Stimulated activated CD4-positive, alpha-beta T cell treated with anti-CD3 and anti-CD28 coated beads, Interleukin-4, amount 100 ng/mL, for 4 hours (primary cell): Measurements from ENCODE around the gene SULF2.

Experiments
- DNase-seq, 2 experiments: peaks; one replicate each; pipeline ENCODE4 v3.0.0-alpha.2; 2020

SULF2 gene

GRCh38 chr20:47708953-47709833, 76.1 kb downstream of the SULF2 start:
- DNase-seq: no peak

DNA sequence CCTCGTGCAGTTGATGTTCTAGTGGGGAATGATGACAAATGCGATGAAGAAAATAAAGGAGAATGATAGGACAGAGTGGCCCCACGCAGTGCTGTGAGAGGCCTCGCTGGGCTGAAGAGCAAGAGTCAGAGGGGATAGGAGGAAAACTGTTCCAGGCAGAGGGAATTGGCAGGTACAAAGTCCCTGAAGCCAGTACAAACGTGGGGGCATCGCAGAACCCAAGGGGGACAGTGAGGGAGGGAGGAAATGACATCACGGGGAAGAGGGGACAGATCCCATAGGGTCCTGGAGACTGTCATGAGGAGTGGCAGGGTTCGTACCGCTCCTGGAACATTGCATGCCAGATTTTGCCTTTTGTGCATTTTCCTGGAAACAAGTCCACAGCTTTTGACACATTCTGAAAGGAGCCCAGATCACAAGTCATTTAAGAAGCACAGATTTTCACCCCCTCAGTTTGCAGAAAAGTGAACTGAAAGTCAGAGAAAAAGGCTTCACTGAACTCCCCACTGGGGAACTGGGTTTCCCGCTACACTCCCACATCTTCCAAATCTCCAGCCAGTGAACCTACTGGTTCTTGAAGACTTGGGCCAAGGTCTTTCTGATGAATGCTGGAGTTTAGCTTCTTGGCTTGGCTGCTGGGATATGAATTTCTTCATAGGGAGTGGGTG, 77.0 kb downstream of the SULF2 start:
- no peak for DNase-seq

GRCh38 chr20:47706345-47706744, 78.9 kb downstream of the SULF2 start:
- DNase-seq: no peak

- DNase-seq: no peak
These were observed 79.8 kb downstream of the SULF2 start for GRCh38 chr20:47705497-47705856.

DNA sequence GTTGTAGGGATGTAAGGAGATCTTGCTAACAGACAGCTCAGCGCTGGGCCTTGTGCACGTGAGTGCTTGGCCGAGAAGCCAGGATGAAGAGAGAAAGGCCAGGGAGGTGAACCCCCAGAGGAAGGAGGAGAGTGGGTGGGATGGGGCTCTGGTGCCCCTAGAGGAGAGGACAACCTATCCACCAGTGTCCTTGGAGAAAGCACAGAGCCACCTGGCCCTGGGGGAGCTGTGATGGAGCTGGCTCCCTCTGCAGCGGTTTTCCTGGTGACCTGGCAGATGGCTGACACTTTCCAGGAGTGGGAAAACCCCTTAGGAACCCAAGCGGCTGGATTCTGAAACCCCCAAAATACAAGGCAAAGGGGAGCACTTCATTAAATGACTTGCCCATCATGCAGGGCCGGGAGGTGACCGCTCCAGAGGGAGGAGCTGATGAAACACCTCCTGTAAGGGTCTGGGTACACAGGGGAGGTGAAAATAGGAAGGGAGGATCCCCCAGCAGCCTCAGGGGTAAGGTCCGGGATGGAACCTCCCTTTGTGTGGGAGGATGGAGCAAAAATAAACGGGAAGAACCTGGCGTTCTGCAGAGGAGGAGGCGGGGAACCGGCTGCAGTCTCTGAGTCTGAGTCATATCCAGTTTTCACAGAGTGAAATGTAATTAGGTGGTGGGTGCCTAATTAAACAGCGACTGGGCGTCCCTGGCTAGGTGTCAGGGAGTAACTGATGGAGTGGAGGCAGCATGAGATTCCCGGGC, 80.4 kb downstream of the SULF2 start:
- DNase-seq: no peak

DNA sequence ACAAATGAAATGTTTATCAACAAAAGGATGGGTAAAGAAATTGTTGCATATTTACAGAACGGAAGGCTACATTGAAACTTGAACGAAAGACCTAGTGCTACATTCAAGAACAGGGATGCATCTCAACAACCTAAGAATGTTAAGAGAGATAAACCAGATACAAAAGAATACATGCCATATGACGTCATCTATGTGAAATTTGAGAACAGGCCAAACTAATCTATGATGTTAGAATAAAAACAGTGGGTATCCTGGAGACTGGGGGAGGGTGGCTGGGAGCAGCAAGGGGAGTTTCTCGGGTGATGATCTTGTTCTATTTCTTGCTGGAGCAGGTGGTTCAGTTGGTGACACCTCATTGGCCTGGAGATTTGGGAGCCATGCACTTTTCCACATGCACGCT, 81.5 kb downstream of the SULF2 start:
- DNase-seq: no peak

DNA sequence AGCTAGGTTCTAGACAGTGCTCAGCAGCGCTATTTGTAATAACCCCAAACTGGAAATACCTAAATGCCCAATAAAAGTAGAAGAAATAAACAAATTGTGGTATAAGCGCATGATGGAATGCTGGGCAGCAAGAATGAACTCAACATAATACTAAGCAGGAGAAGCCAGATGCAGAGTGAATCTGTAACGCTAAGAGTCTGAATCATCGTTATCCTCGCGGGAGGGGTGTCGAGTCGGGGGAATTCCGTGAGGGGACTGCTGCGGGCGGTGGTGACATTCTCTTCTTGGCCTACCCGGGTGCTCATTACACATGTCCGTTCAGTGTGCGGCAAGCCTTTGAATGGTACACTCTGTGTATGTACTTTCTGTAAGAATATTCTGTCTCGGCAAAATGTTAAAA, 83.7 kb downstream of the SULF2 start:
- no peak for DNase-seq

- no peak for DNase-seq
These were observed 85.0 kb downstream of the SULF2 start for GRCh38 chr20:47700327-47700726.

DNA sequence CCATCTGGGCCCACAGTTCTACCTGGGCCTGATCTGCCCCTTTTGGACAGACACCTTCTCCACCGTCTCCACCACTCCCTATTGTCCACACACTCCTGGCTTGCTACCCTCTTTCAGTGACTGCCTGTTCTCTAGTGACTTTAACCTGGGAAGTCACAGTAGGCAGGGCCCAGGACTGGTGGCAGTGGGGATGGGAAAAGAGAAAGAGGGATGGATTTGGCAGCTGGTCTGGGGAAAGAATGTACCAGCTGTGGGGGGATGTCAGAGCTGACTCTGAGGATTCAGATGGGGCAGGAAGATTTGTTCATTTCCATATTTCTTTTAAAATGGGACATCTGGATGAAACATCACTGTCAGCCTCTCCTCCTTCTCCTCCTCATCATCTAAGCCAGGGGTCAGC, 85.5 kb downstream of the SULF2 start:
- DNase-seq: no peak

DNA sequence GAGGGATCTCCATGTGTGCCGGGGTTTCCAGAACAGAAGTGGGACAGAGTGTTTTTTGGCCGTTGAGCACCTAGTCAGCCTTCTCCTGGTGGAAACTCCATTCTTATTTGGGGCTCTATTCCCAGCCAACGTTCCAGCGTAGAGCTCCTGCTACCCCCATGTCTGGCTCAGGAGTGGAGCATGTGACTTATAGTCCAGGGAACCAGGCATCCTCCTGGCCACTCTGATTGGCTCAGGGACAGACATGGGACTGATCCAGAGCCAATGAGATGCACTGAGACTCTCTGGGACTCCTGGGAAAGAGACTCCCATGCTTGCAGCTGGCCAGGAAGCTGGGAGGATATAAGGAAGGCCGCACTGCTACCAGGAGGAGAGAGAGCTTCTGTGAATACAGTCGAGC, 87.1 kb downstream of the SULF2 start:
- no peak for DNase-seq

- DNase-seq: no peak
These were observed 88.4 kb downstream of the SULF2 start for GRCh38 chr20:47696856-47697255.

DNA sequence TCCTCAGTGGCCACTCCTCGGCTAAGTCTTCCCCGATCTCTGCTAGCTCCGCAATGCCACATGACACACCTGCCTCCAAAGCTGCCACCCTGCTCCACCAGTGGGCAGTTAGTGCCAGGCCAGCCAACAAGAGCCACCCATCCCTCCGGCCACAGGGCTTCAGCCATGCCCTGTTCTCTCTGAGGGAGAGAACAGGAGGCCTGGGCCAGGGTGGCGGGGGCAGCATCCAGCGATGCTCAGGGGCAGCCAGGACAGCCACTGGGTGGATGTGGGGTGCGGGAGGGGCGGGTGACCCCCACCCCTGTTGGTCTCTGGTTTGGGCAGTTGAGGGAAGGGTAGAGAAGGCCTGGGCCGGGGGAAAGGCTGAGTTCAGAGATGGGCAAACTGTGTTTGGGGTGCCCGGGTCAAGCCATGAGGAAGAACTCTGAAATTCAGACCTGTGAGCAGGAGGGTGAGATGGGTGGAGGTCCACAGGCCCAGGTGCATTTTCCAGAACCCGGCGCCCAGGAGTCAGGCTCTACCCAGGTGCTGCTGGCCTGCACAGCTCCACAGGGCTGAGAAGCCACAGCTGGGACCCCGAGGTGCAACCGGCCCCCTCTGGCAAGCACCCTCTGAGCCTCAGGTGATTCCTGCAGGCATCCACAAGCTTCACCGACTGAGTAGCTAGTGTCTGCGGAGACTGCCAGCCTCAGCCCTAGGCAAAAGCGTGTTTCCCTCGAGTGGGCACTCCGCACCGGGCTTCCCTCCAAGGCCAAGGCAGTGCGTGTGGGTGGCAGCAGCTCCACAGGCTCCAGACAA, 91.1 kb downstream of the SULF2 start:
- DNase-seq: no peak

GRCh38 chr20:47691625-47692024, 93.7 kb downstream of the SULF2 start:
- no peak for DNase-seq

- DNase-seq: no peak
These were observed 95.5 kb downstream of the SULF2 start for GRCh38 chr20:47689731-47690130.

GRCh38 chr20:47688385-47689381, 96.6 kb downstream of the SULF2 start:
- DNase-seq: no peak

DNA sequence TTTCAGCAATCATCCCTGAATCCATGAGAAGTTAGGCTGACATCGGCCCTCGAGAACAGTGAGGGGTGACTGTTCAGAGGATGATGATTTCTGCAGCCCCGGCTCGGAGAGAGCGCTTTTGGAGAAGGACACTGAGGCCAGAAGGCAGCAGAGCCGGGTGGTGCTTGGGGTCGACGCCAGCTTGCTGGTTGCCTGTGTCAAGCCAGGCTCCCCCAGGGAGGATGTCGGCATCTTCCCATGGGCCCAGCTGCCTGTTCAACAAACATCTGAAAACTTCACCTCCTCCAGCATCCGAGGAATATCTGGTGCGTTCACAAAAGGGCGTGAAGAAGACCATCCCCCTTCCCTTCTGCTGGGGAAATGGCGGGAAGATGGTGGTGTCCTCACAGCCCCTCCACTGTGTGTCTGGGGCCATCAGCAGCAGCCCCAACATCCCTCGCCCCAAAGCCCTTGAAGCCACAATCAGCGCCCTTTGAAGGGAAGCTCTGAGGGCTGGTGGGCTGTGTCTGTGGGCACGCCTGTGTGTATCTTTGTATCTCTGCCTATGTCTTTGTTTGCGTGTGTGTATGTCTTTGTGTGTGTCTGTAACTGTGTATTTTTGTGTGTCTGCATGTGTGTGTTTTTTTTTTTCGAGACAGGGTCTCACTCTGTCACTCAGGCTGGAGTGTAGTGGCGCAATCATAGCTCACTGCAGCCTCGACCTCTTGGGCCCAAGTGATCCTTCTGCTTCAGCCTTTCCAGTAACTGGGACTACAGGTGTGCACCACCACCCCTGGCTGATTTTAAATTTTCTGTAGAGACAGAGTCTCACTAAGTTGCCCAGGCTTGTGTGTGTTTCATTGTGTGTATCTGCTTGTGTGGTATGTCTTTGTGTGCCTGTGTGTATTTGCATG, 97.9 kb downstream of the SULF2 start:
- DNase-seq: no peak

- no peak for DNase-seq
These were observed 98.7 kb downstream of the SULF2 start for GRCh38 chr20:47686545-47686944.

DNA sequence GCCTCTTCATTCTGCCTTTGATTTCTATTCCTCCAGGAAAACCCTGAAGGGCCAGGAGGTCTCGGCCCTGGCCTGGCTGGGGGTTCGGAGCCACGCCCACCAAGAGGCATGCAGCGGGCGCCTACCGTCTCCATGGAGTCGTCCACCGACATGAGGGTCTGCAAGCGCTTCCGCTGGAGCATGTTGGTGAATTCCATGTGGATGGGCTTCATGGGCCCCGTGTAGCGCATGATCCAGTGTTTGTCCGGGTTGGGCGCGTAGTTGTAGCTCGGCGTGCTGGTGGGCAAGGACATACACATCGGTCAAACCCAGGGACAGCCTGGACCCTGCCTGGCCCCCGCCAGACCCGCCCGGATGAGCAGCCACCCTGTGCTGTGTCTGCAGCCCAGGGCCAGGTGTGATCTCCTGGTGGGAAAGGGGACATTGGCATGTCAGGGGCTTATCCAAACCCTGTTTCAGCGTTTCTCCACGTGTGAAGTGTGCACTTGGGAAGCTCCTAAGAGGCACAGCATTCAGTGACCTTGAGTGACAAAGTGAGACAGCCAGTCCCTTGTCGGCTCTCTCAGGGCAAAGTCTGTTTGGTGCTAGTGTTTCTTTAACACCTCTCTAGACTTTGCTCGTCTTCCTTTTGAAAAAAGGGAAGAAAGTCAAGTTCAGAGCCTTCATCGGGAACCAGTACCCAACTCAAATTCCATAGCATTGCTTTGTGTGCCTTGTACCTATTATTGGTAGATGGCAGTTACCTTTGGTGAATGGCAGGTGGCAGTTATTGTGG, 100.8 kb downstream of the SULF2 start:
- no peak for DNase-seq

DNA sequence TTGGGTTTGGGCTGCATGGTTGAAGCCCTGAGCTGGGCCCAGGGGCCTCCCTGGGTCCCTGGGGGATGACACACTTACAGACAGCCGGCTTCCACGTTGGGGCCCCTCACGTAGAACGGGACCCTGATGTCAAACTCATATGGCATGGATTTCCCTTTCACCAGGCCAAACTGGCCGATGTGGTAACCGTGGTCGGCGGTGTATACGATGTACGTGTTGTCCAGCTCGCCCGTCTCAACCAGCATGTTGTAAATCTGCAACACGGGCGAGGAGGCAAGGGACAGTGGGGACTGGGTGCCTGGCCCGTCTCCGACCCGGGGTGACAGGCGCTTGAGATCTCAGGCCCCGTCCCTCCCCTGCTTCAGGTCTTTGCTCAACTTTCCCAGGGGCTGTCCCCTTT, 102.4 kb downstream of the SULF2 start:
- no peak for DNase-seq
